ENCODE data around the gene MRAP.
"Not testable (repeated sequence)": the region's sequence is repeated elsewhere in the genome, so short reads cannot be mapped to it uniquely, and the experiment has no call there.

MRAP gene

DNA sequence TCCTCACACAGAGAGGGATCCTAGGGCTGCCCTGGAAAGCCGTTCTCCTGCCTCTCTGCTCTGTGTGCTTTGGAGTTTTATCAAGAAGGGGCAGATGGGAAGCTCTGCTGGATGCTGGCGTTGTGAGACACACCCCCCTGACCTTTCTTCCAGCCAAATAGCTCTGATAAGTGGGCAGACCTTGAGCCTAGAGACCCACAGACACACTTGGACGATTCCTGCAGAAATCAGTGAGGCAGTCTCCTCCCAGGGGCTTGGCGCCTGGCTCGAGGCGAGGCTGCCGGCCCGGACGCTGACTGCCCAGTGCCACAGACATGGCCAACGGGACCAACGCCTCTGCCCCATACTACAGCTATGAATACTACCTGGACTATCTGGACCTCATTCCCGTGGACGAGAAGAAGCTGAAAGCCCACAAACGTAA is at the start of gene MRAP:
MRAP (plus strand) TSS at position 198 of the 424 bp plus-strand sequence; CDS start at position 315, 117 bp downstream.
- no peak for DNase-seq (ENCODE audit: low read depth)

DNA sequence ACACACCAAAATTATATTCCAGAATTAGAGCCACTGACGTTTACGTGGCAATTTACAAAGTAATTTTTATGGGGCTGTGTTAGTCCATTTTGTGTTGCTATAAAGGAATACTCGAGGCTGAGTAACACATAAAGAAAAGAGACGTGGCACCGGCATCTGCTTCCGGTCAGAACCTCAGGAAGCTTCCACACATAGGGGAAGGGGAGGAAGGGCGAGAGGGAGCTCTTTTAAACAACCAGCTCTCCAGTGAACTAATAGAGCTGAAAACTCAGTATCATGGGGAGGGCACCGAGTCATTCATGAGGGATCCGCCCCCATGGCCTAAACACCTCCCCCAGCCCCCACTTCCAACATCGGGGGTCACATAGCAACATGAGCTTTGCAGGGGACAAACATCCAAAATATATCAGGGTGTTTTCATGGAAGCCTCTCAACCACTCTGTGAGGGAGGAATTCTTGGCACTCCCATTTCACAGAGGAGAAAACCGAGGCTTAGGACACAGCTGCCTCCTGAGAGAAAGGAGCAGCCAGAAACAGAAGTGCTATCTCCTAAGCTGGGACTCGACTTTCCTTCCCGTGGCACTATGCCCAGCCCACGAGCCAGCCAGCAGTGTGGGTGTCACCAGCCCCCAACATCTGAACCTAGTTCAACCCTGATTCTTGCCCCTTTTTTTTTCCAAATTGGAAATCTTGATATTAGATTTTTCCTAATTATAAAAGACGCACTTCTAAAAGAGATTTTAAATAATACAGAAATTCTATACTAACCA is 49.0 kb upstream of the MRAP start:
- DNase-seq (ENCODE audit: low read depth) = no peak

- no peak for DNase-seq (ENCODE audit: low read depth)
Measured at GRCh38 chr21:32252136-32252535, 46.5 kb upstream of the MRAP start.

GRCh38 chr21:32253215-32253641 is 45.4 kb upstream of the MRAP start:
- DNase-seq (ENCODE audit: low read depth) = no peak

GRCh38 chr21:32256251-32256650 is 42.4 kb upstream of the MRAP start:
- DNase-seq (ENCODE audit: low read depth) = no peak

DNA sequence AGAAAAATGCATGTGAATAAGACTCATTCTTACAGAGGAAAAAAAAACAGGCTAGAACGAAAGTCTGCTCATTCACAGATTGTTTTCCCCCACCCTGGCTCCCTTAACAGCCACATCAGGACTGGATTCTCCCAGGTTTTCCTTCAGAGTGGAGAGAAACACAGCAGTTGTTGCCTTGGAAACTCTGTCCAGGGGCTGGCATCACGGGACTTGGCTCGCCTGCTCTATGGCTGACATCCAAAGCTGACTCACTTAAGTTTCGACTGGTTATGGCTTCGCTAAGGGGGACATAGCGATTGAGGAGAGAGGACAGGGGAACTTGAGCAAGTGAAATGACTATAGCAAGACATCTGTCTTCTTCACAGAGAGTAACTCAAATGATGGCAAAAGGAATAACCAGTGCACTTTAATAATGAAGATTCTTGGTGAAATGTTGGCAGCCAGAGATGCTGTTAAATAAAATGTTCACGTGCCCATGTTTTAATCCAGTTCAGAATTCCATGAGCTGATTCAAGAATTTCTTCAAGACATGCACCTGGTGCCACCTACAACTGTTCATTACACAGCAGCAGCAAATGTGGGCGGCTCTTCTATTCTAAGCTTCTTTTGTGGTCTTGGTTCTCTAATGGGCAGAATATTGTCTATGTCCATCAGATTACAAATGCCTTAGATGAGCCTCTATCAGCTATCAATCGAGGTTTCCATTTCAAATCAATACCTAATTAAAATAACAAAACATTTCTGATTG is 41.6 kb upstream of the MRAP start:
- DNase-seq (ENCODE audit: low read depth) = no peak

- no peak for DNase-seq (ENCODE audit: low read depth)
Measured at GRCh38 chr21:32257962-32258785, 40.5 kb upstream of the MRAP start.

GRCh38 chr21:32258786-32259048 is 39.9 kb upstream of the MRAP start:
- not testable (repeated sequence) for DNase-seq (ENCODE audit: low read depth)

DNA sequence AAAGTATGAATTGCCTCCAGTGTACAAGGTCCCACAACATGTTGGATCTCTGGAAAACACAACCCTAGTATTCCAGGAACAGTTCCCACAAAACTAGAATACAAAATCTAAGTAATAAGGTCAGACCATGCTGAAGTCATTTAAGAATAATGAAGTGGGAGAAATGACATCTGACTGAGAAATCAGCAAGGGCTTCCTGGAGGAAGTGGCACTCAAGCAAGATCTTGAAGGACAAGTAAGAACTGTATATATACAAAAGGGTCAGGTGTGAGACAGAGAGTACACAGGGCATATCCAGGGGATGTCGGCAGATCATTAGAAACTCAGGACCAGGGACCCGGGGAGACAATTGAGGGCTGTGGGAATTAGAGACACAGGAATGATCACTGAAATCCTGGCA is 38.5 kb upstream of the MRAP start:
- DNase-seq (ENCODE audit: low read depth) = no peak

DNA sequence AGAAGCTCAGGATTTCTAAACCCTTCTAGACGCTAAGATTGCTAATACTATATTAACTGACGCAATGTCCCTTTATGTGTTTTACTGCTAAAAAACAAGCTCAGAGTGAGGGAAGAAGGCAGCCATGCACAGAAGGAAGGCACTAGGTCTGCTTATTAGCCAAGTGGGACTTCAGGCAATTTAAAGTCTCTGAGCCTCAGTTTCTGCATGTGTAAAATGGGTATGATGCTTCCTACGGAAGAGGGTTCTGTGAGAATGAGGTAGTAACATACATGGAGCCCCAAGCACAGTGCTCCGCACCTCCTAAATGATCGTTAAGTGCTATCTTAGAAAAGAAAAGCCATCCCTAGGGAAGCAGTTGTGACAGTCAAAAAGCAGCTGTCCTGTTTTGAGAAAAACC is 36.7 kb upstream of the MRAP start:
- no peak for DNase-seq (ENCODE audit: low read depth)

- not testable (repeated sequence) for DNase-seq (ENCODE audit: low read depth)
Measured at GRCh38 chr21:32265321-32265720, 33.3 kb upstream of the MRAP start.

- DNase-seq (ENCODE audit: low read depth) = no peak
Measured at GRCh38 chr21:32270748-32271147, 27.9 kb upstream of the MRAP start.

- no peak for DNase-seq (ENCODE audit: low read depth)
Measured at GRCh38 chr21:32276671-32277070, 22.0 kb upstream of the MRAP start.

DNA sequence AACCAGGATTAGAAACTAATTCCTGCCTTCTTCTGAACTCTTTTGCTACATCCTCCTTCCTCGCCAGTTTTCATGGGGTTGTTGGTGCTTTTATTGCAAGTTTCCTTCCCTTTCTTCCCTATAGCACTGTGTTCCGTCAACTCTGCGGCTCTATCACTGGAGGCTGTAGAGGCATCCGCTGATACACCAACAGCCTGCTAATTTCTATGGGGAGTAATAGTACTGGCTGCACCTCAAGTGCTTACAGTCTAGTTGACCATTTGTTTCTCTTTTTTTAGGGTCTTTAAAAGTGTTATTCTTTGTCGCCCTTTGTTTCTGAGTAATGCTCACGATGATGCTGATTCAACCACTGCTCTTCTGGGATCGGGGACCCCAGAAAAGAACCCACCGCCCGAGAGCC is 20.6 kb upstream of the MRAP start:
- no peak for DNase-seq (ENCODE audit: low read depth)

- peak; percentile 98 for DNase-seq (ENCODE audit: low read depth)
Measured at GRCh38 chr21:32278518-32279376, 19.9 kb upstream of the MRAP start, which contains the start of gene MIS18A. TSS of gene MIS18A (minus strand) at chr21:32279049. CDS start at chr21:32279014, 35 bp downstream.

- no peak for DNase-seq (ENCODE audit: low read depth)
Measured at GRCh38 chr21:32279377-32279680, 19.3 kb upstream of the MRAP start.

DNA sequence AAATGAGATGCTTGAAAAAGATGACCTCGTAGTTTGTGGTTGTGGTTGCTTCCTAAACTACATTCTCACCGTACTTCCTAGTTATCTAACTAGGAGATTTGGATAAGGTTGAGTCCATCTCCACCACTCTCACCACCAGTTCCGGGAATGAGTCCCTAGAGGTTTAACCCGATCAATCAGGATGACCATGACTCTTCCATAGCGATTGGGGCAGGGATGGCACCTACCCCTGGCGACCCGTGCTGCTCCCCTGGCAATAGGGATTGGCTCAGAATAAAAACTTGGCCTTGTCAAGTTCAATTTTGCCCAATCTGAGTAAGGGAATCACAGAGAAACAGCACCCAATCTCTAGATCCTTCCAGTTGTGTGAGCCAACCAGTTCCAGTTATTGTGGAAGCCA is 17.1 kb upstream of the MRAP start:
- no peak for DNase-seq (ENCODE audit: low read depth)

GRCh38 chr21:32282992-32283391 is 15.7 kb upstream of the MRAP start:
- no peak for DNase-seq (ENCODE audit: low read depth)

DNA sequence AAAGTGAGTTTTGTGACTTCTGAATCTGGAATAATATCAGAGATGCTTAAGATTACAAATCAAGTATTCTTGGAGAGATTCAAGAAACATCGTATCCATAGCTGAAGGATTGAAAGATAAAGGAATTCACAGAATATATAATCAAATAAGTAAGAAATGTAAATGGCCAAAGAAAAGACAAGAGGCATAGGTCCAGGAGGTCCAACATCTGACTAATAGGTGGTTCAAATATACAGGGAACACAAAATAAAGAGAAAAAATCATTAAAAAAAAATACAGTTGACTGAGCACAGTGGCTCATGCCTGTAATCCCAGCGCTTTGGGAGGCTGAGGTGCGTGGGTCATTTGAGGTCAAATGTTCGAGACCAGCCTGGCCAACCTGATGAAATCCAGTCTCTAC is 13.2 kb upstream of the MRAP start:
- no peak for DNase-seq (ENCODE audit: low read depth)

GRCh38 chr21:32297449-32297848 is 1.2 kb upstream of the MRAP start:
- no peak for DNase-seq (ENCODE audit: low read depth)

DNA sequence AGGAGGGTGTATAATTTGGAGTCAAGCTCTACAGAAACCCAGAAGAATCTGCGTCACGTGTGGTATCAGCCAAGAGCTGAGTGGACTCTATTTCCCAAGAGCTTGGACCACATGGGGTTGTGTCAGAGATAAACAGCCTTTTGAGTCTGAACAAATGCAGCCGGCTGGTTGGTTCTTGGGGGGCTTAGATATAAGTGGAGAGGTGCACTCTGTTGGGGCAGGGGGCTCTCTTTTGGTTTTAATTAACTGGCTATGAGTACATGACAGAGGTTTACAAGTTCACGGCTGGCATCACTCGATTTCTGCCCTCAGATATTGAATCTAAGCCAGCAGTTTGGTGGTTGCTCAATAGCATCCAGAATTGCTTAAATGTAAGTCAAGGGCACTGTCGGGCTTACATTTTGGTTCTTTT is 501 bp upstream of the MRAP start:
- DNase-seq (ENCODE audit: low read depth) = no peak

DNA sequence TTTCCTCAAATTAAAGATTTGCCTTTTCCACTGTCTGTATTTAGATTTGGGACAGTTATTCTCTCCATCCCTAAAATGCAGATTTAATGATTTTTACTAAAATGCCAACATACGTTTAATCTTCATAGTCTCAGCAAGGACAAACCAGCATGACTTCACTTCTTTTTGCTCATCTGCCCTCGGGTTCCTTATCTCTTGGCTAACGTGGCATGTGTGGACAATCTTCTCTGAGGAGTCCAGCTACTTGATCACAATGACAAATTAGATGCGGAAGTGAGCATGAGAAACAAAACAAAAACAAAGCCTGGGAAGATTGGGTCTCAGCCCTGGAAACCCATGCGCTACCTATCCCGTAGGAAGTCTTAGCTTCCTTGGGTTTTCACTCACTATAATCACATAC is 1.0 kb downstream of the MRAP start:
- DNase-seq (ENCODE audit: low read depth) = no peak
